ENCODE results near the gene HS3ST4. TPM values are rescaled to one million over a fixed set of nuclear protein-coding genes. Genes with fewer than 3 reads are reported as not detected.

HS3ST4 gene
- total and polyA plus RNA-seq, 2 of the 8 experiments (the other 6 are each of a cell fraction or from before 2014, with no cell fraction given) = 1.9 to 3.3 TPM

GRCh38 chr16:25916037-25916436 lies 224.3 kb downstream of the HS3ST4 start:
- Histone ChIP-seq H3K4ac (replicated peaks; ENCODE audit: insufficient read length, low read depth, low read length) (no peak overlapping the region), H2BK120ac (replicated peaks; ENCODE audit: low read depth, low read length) (no peak overlapping the region), H2BK15ac (ENCODE audit: low read length) (no peak overlapping the region), H4K91ac (replicated peaks; ENCODE audit: insufficient read length, low read length) (no peak overlapping the region), H2BK5ac (ENCODE audit: low read depth, low read length) (no peak overlapping the region), H3K56ac (replicated peaks; ENCODE audit: insufficient read length, low read depth, low read length) (no peak overlapping the region), H2BK20ac (ENCODE audit: low read length) (no peak overlapping the region), H2AK5ac (ENCODE audit: low read depth, low read length) (no peak overlapping the region), H3K18ac (ENCODE audit: extremely low read depth, low read length) (no peak overlapping the region), H3K27me3 (replicated peaks in 1 of 4; ENCODE audit: control insufficient read depth in 3 of 4, extremely low read depth in 1 of 4, insufficient read depth in 3 of 4, low read length in 3 of 4) (no peaks in the 10 kb centered on the region), H2AFZ (ENCODE audit: low read length) (no peak overlapping the region), H3K79me2 (ENCODE audit: control insufficient read depth in 1 of 2, insufficient read depth in 2 of 2, low read length in 2 of 2) (no peaks in the 10 kb centered on the region), H4K5ac (ENCODE audit: insufficient read length, low read depth, low read length) (no peak overlapping the region), H3K36me3 (ENCODE audit: control insufficient read depth in 2 of 4, insufficient read depth in 4 of 4, low read length in 3 of 4) (no peaks in the 10 kb centered on the region), H4K20me1 (replicated peaks in 1 of 2; ENCODE audit: control insufficient read depth in 1 of 2, insufficient read depth in 2 of 2, low read length in 2 of 2) (peaks cover 0 to 7% of the 10 kb centered on the region in 2 experiments), H4K8ac (ENCODE audit: extremely low read depth, insufficient read depth, low read length) (no peak overlapping the region), H3K23ac (ENCODE audit: insufficient read length) (no peak overlapping the region), H2BK12ac (ENCODE audit: low read depth, low read length) (no peak overlapping the region), H3K4me2 (ENCODE audit: insufficient read depth in 1 of 2, low read depth in 2 of 2, low read length in 2 of 2) (no peak overlapping the region), H3K4me3 (ENCODE audit: extremely low read depth in 1 of 4, insufficient read depth in 2 of 4, low read depth in 3 of 4, low read length in 4 of 4) (no peak overlapping the region), H3K4me1 (replicated peaks in 1 of 4; ENCODE audit: control insufficient read depth in 3 of 4, insufficient read depth in 4 of 4, low read length in 3 of 4) (peaks cover 0 to 6% (median 2%) of the 10 kb centered on the region in 4 experiments; a peak in 2 of 7 replicates), H3K14ac (ENCODE audit: insufficient read length) (no peak overlapping the region), H3K9ac (replicated peaks in 1 of 4; ENCODE audit: extremely low read depth in 1 of 4, low read depth in 3 of 4, low read length in 3 of 4) (no peak overlapping the region), H3K23me2 (ENCODE audit: low read depth, low read length) (peaks cover 11% of the 10 kb centered on the region; the same call in 1 of the 2 replicates), H3K79me1 (ENCODE audit: low read depth, low read length) (peaks cover 2% of the 10 kb centered on the region; the same call in 1 of the 2 replicates), H3K27ac (ENCODE audit: low read depth, low read length) (no peak overlapping the region), H3K9me3 (ENCODE audit: insufficient read depth in 2 of 2, low read depth in 1 of 2, low read length in 1 of 2) (no peaks in the 10 kb centered on the region)
- ChIA-PET POLR2A (ENCODE audit: partially characterized antibody) (no interaction called here), CTCF (ENCODE audit: partially characterized antibody) (interaction anchor here (0.8 kb wide), 1 partner anchor 18 kb away, joined by 5 read pairs; no protein-coding TSS in a partner anchor)
- no peak for DNase-seq (ENCODE audit: low read depth in 1 of 2, low spot score in 2 of 2)
- TF ChIP-seq TCF12 (IDR thresholded peaks at IDR 0.05; ENCODE audit: low read depth, low read length) = no peak
- 87% methylated on average over 4 of the region's 4 CpGs; no CpG with 5 or more reads in 1 of the 2 experiments for WGBS, 2 experiments (ENCODE audit: extremely low coverage in 1 of 2, insufficient coverage in 1 of 2, insufficient read length in 1 of 2, insufficient replicate concordance in 2 of 2, low coverage in 1 of 2, low lambda C conversion rate in 2 of 2, missing lambda C conversion rate in 1 of 2)
- no peak for FAIRE-seq
